SK-N-SH (cell line): ENCODE data around the gene KIF16B. TPM values are rescaled to one million over a fixed set of nuclear protein-coding genes. Genes with fewer than 3 reads are reported as not detected.
A peak's percentile ranks its signal among the peaks of the same experiment; 100 is the strongest.

Experiments used
- CTCF ChIA-PET: fragments of 300-600, 350-600 bp; formaldehyde crosslinking; extraction: SDS; loops from one replicate; lab custom pipeline; 2021; lab: Yijun Ruan, JAX
- POLR2A ChIA-PET: fragments of 350-600 bp; sonication (Branson Sonifier 250); formaldehyde crosslinking; extraction: SDS; loops from one replicate; lab custom pipeline; 2020; ENCODE audit warnings: antibody characterized with exemption, inconsistent platforms; lab: Yijun Ruan, JAX
- DNase-seq: peaks from one replicate; pipeline ENCODE4 v3.0.0; 2012
- H2AFZ ChIP-seq: fragments of 200-600 bp; sonication (generic); 2 replicates; pipeline ENCODE4 v1.8.1; 2016; ENCODE audit warnings: antibody characterized with exemption, mild to moderate bottlenecking, low read depth
- H3F3A ChIP-seq: fragments of 200-600 bp; sonication (generic); replicated peaks from 2 replicates; pipeline ENCODE3; 2016; ENCODE audit warnings: antibody characterized with exemption, mild to moderate bottlenecking; ENCODE audit not compliant: insufficient read depth
- H3K27ac ChIP-seq, 2 experiments: fragments of 200-500 bp in 1 of 2; fragments of 200-600 bp in 1 of 2; sonication (Bioruptor generic) in 1 of 2; sonication (generic), shearing (Covaris generic) in 1 of 2; 2 replicates each; pipeline versions ENCODE4 v1.5.1 to v1.6.1; 2014 to 2016; ENCODE audit warnings: low read depth in 2 of 2, inconsistent platforms in 1 of 2, low read length in 1 of 2, mild to moderate bottlenecking in 1 of 2, mixed read lengths in 1 of 2
- H3K27me3 ChIP-seq: fragments of 200-600 bp; sonication (generic), shearing (Covaris generic); 2 replicates; pipeline ENCODE4 v1.6.1; 2016; ENCODE audit warnings: mixed run types; ENCODE audit not compliant: insufficient read depth
- H3K36me3 ChIP-seq, 2 experiments: fragments of 200-500 bp in 1 of 2; fragments of 200-600 bp in 1 of 2; sonication (Bioruptor generic) in 1 of 2; sonication (generic) in 1 of 2; replicated peaks in 1 of 2; 2 replicates each; pipeline versions ENCODE3 to v1.5.1; 2014 to 2016; ENCODE audit warnings: low read length in 1 of 2, mild to moderate bottlenecking in 1 of 2; ENCODE audit not compliant: insufficient read depth in 2 of 2, control insufficient read depth in 1 of 2
- H3K4me1 ChIP-seq, 2 experiments: fragments of 200-500 bp in 1 of 2; fragments of 200-600 bp in 1 of 2; sonication (Bioruptor generic) in 1 of 2; sonication (generic), shearing (Covaris generic) in 1 of 2; 2 replicates each; pipeline versions ENCODE4 v1.5.1 to v1.6.1; 2014 to 2016; ENCODE audit warnings: low read depth in 1 of 2, low read length in 1 of 2, mixed run types in 1 of 2; ENCODE audit not compliant: insufficient read depth in 2 of 2, control insufficient read depth in 1 of 2
- H3K4me2 ChIP-seq: fragments of 200-600 bp; sonication (generic), shearing (Covaris generic); 2 replicates; pipeline ENCODE4 v1.6.1; 2017; ENCODE audit warnings: mixed run types
- H3K4me3 ChIP-seq, 2 experiments: fragments of 200-500 bp in 1 of 2; fragments of 200-600 bp in 1 of 2; sonication (Bioruptor generic) in 1 of 2; sonication (generic), shearing (Covaris generic) in 1 of 2; 2 replicates each; pipeline versions ENCODE4 v1.5.1 to v1.8.1; 2014 to 2016; ENCODE audit warnings: low read depth in 2 of 2, inconsistent platforms in 1 of 2, low read length in 1 of 2, mild to moderate bottlenecking in 1 of 2, mixed read lengths in 1 of 2, moderate library complexity in 1 of 2
- H3K79me2 ChIP-seq: fragments of 200-600 bp; sonication (generic); 2 replicates; pipeline ENCODE4 v1.8.1; 2017; ENCODE audit warnings: mild to moderate bottlenecking; ENCODE audit not compliant: insufficient read depth
- H3K9ac ChIP-seq: fragments of 200-600 bp; sonication (generic); 2 replicates; pipeline ENCODE4 v1.6.1; 2017; ENCODE audit warnings: mixed run types
- H3K9me2 ChIP-seq: fragments of 200-600 bp; sonication (generic); 2 replicates; pipeline ENCODE4 v1.6.1; 2017; ENCODE audit warnings: mixed run types
- H3K9me3 ChIP-seq: fragments of 200-600 bp; sonication (generic); 2 replicates; pipeline ENCODE4 v1.6.1; 2017; ENCODE audit warnings: mixed run types, mild to moderate bottlenecking, moderate library complexity
- H4K20me1 ChIP-seq: fragments of 200-600 bp; sonication (generic); 2 replicates; pipeline ENCODE4 v1.6.1; 2017; ENCODE audit warnings: mild to moderate bottlenecking, mixed run types; ENCODE audit not compliant: insufficient read depth
- EP300 ChIP-seq, 2 experiments: IDR thresholded peaks; 2 replicates each; pipeline versions ENCODE4 v1.4.0 to v1.6.1; 2012; ENCODE audit warnings: borderline replicate concordance in 1 of 2, low read depth in 1 of 2, low read length in 1 of 2
- GABPA ChIP-seq: IDR thresholded peaks from 2 replicates; pipeline ENCODE4 v1.4.0; 2012; ENCODE audit warnings: low read depth, mild to moderate bottlenecking
- JUND ChIP-seq: IDR thresholded peaks from 2 replicates; pipeline ENCODE4 v1.4.0; 2012
- MXI1 ChIP-seq: IDR thresholded peaks from 2 replicates; pipeline ENCODE4 v1.6.1; 2012; ENCODE audit warnings: mild to moderate bottlenecking, low read depth, low read length, improper control_type of control experiment
- NFIC ChIP-seq: IDR thresholded peaks from 2 replicates; pipeline ENCODE4 v1.4.0; 2012; ENCODE audit warnings: borderline replicate concordance
- RCOR1 ChIP-seq: fragments of 150-350 bp; IDR thresholded peaks from 2 replicates; pipeline ENCODE4 v1.6.1; 2017; ENCODE audit warnings: antibody characterized with exemption, low read length
- RFX5 ChIP-seq: IDR thresholded peaks from 2 replicates; pipeline ENCODE4 v1.6.1; 2012; ENCODE audit warnings: mild to moderate bottlenecking, improper control_type of control experiment, low read length
- RXRA ChIP-seq: IDR thresholded peaks from 2 replicates; pipeline ENCODE4 v1.4.0; 2012; ENCODE audit warnings: low read depth, mild to moderate bottlenecking, borderline replicate concordance
- SIN3A ChIP-seq: IDR thresholded peaks from 2 replicates; pipeline ENCODE4 v1.6.1; 2012; ENCODE audit warnings: low read depth, mild to moderate bottlenecking, low read length, moderate library complexity, borderline replicate concordance
- SMC3 ChIP-seq: IDR thresholded peaks from 2 replicates; pipeline ENCODE4 v1.6.1; 2012; ENCODE audit warnings: low read depth, low read length, improper control_type of control experiment
- TCF12 ChIP-seq: IDR thresholded peaks from 2 replicates; pipeline ENCODE4 v1.4.0; 2012
- YY1 ChIP-seq: IDR thresholded peaks from 2 replicates; pipeline ENCODE4 v1.4.0; 2012; ENCODE audit warnings: low read depth, mild to moderate bottlenecking
- WGBS: methylation state at CpG from one replicate; pipeline ENCODE4 v1.1.6; 2017; ENCODE audit warnings: low lambda C conversion rate; 5-methylcytosine and 5-hydroxymethylcytosine counted together
- polyA plus RNA-seq, 3 experiments: library from polyadenylated mRNA; depleted of rRNA; stranded (reverse); fragments of >200 nt; gene quantifications; 2 replicates each; pipeline ENCODE4 v1.2.3, GENCODE V29; 2012
- TF ChIP-seq, protein P1 (sequence below): fragments of 200-600 bp; sonication (generic); IDR thresholded peaks from 2 replicates; pipeline ENCODE4 v1.6.1; 2017; ENCODE audit warnings: antibody characterized with exemption, mild to moderate bottlenecking, moderate library complexity
- TF ChIP-seq, protein P2 (sequence below): fragments of 150-350 bp; IDR thresholded peaks from 2 replicates; pipeline ENCODE4 v1.6.1; 2016; ENCODE audit warnings: mild to moderate bottlenecking, low read depth, low read length
- TF ChIP-seq, protein P3 (sequence below): IDR thresholded peaks from 2 replicates; pipeline ENCODE4; 2012
- TF ChIP-seq, protein P4 (sequence below): IDR thresholded peaks from 2 replicates; pipeline ENCODE4 v1.4.0; 2012; ENCODE audit warnings: low read depth, borderline replicate concordance

KIF16B gene
- polyA plus RNA-seq, 1 of the 3 experiments (the other 2 are of a cell fraction): 3.3 TPM

DNA sequence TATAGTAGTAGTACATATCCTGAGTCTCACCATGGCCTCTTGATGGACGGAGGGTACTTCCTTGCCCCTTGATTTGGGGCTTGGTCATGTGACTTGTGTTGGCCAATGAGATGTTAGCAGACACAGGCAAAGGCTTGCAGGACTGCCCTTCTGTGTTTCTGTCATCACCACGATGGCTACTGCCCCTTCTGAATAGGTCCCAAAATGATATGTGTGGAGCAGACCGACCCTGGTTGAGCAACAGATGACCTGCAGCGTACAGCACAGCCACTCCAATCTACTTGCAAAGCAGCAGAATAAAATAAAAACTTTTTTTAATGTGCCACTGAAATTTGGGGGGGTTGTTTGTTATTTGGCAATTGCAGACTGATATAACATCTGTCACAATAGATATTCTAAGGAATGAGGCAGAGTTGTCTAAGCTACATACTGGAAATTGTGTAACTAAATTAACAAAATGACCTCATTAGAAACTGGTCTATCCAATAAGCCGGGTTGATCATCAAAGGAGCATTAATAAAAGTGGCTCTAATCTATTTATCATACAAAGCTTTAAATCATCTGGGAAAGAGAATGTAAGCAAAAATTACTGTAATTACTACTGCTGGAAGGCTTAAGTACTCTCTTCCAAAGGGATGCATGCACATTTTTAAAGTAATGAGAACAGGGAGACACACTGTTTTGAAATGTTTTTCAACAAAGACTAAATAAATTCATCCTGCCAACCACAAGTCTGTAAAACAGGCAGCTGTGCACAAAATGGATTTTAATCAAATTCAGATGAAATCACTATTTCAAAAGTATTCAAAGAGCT, 209.5 kb downstream of the KIF16B start (continued):
- TF ChIP-seq, protein P1, sequence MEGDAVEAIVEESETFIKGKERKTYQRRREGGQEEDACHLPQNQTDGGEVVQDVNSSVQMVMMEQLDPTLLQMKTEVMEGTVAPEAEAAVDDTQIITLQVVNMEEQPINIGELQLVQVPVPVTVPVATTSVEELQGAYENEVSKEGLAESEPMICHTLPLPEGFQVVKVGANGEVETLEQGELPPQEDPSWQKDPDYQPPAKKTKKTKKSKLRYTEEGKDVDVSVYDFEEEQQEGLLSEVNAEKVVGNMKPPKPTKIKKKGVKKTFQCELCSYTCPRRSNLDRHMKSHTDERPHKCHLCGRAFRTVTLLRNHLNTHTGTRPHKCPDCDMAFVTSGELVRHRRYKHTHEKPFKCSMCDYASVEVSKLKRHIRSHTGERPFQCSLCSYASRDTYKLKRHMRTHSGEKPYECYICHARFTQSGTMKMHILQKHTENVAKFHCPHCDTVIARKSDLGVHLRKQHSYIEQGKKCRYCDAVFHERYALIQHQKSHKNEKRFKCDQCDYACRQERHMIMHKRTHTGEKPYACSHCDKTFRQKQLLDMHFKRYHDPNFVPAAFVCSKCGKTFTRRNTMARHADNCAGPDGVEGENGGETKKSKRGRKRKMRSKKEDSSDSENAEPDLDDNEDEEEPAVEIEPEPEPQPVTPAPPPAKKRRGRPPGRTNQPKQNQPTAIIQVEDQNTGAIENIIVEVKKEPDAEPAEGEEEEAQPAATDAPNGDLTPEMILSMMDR: no peak
- TF ChIP-seq SMC3 (no peak), EP300 (IDR thresholded peaks at IDR 0.05; ENCODE audit: borderline replicate concordance in 1 of 2, low read depth in 1 of 2, low read length in 1 of 2) (no peak; a peak in 1 of 4 replicates), RCOR1 (no peak)

DNA sequence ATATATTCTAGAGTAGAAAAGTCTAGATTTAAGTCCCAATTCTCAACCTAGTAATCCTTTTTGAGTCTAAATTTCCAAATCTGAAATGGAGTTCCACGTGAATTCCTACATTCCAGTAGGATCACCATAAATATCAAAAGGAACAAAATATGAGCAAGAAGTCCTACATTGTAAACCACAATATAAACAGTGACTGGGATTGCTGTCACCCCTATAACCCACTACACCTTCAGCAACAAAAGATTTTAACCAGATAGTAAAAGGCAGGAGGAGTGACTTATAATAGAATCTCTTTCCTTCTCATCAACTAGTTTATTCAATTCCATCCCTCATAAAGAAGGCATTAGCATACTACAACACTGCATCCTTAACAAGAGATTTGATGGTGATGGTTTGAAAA, 210.6 kb downstream of the KIF16B start:
- Histone ChIP-seq H3K9me2 (no peaks in the 10 kb centered on the region), H3K36me3 (no peaks in the 10 kb centered on the region), H3K4me1 (peaks cover 0 to 11% of the 10 kb centered on the region in 2 experiments; a peak in 2 of 4 replicates), H3K9ac (no peak overlapping the region), H2AFZ (no peak overlapping the region), H3K4me3 (no peak overlapping the region), H3K4me2 (no peak overlapping the region), H3F3A (no peaks in the 10 kb centered on the region), H3K9me3 (no peaks in the 10 kb centered on the region), H4K20me1 (no peaks in the 10 kb centered on the region), H3K27me3 (no peaks in the 10 kb centered on the region), H3K27ac (peak overlapping the region in 1 of 2 experiments; percentile 73; a peak in 2 of 4 replicates), H3K79me2 (no peaks in the 10 kb centered on the region)
- WGBS: 95% methylated on average over 1 of the region's 1 CpG
- POLR2A ChIA-PET: no interaction called here
- CTCF ChIA-PET: no interaction called here
- DNase-seq: no peak
- TF ChIP-seq RCOR1 (no peak), YY1 (no peak)
- TF ChIP-seq, protein P2, sequence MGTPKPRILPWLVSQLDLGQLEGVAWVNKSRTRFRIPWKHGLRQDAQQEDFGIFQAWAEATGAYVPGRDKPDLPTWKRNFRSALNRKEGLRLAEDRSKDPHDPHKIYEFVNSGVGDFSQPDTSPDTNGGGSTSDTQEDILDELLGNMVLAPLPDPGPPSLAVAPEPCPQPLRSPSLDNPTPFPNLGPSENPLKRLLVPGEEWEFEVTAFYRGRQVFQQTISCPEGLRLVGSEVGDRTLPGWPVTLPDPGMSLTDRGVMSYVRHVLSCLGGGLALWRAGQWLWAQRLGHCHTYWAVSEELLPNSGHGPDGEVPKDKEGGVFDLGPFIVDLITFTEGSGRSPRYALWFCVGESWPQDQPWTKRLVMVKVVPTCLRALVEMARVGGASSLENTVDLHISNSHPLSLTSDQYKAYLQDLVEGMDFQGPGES: no peak

DNA sequence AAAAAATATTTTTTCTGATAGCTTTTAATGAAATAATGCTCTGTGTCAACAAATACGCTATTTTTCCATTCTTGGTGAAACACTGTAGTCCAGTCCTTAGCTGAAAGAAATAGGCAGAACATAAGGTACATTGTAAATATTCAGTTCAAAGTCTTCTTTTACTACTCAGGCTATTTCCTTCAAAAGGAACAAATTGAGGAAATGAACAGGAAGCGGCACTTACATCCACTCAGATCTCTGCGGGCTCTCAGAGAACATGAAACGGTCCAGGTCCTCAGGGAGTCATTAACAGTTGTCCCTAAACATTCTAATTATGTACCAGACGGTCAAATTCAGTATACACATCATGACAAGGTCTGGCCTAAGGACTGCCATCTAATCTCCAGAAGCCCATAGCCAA, 212.6 kb downstream of the KIF16B start:
- Histone ChIP-seq H3K4me3 (no peak overlapping the region), H3K9me2 (no peaks in the 10 kb centered on the region), H4K20me1 (no peaks in the 10 kb centered on the region), H3K27ac (no peak overlapping the region), H3K4me1 (peaks cover 0 to 11% of the 10 kb centered on the region in 2 experiments; a peak in 2 of 4 replicates), H3K9ac (no peak overlapping the region), H3K4me2 (no peak overlapping the region), H3K9me3 (no peaks in the 10 kb centered on the region), H3K79me2 (no peaks in the 10 kb centered on the region), H2AFZ (no peak overlapping the region), H3K36me3 (peaks cover 0 to 3% of the 10 kb centered on the region in 2 experiments), H3F3A (no peaks in the 10 kb centered on the region), H3K27me3 (no peaks in the 10 kb centered on the region)
- CTCF ChIA-PET: interaction anchor here (0.5 kb wide), 1 partner anchor 546 kb away, joined by 3 read pairs; no protein-coding TSS in a partner anchor
- POLR2A ChIA-PET: no interaction called here
- 85% methylated on average over 5 of the region's 5 CpGs for WGBS
- DNase-seq: no peak
- TF ChIP-seq, protein P3, sequence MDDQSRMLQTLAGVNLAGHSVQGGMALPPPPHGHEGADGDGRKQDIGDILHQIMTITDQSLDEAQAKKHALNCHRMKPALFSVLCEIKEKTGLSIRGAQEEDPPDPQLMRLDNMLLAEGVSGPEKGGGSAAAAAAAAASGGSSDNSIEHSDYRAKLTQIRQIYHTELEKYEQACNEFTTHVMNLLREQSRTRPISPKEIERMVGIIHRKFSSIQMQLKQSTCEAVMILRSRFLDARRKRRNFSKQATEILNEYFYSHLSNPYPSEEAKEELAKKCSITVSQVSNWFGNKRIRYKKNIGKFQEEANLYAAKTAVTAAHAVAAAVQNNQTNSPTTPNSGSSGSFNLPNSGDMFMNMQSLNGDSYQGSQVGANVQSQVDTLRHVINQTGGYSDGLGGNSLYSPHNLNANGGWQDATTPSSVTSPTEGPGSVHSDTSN: no peak
- TF ChIP-seq, protein P4, sequence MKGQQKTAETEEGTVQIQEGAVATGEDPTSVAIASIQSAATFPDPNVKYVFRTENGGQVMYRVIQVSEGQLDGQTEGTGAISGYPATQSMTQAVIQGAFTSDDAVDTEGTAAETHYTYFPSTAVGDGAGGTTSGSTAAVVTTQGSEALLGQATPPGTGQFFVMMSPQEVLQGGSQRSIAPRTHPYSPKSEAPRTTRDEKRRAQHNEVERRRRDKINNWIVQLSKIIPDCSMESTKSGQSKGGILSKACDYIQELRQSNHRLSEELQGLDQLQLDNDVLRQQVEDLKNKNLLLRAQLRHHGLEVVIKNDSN: no peak
- TF ChIP-seq GABPA: no peak
- TF ChIP-seq JUND: no peak
- no peak for TF ChIP-seq MXI1
- no peak for TF ChIP-seq TCF12
- no peak for TF ChIP-seq RFX5
- TF ChIP-seq NFIC: no peak
- TF ChIP-seq RXRA: no peak
- no peak for TF ChIP-seq SIN3A
